WTC11 (cell line): Measurements from ENCODE around the gene FANCM.

Experiments
- ESRRA ChIP-seq: sonication (generic); formaldehyde crosslinking; IDR thresholded peaks from 2 replicates; pipeline ENCODE4 v1.8.1; 2022; ENCODE audit warnings: mild to moderate bottlenecking, missing genetic modification reagents, borderline replicate concordance
- NR1H2 ChIP-seq: sonication (generic); formaldehyde crosslinking; IDR thresholded peaks from 2 replicates; pipeline ENCODE4 v1.9.0; 2021; ENCODE audit warnings: mild to moderate bottlenecking, moderate library complexity, missing genetic modification reagents
- SP1 ChIP-seq: sonication (generic); formaldehyde crosslinking; conservative IDR thresholded peaks from 2 replicates; pipeline ENCODE4 v1.8.1; 2022; ENCODE audit warnings: missing genetic modification reagents
- TP53 ChIP-seq: sonication (generic); formaldehyde crosslinking; IDR thresholded peaks from 2 replicates; pipeline ENCODE4 v1.8.1; 2023; ENCODE audit warnings: mild to moderate bottlenecking, missing genetic modification reagents
- TF ChIP-seq, protein P1 (sequence below): fragments of 200-600 bp; IDR thresholded peaks from 2 replicates; pipeline ENCODE4 v1.8.0; 2022; ENCODE audit warnings: antibody characterized with exemption
- TF ChIP-seq, protein P2 (sequence below): sonication (generic); formaldehyde crosslinking; IDR thresholded peaks from 2 replicates; pipeline ENCODE4 v1.8.0; 2022; ENCODE audit warnings: missing genetic modification reagents
- TF ChIP-seq, protein P3 (sequence below): sonication (generic); formaldehyde crosslinking; IDR thresholded peaks from 2 replicates; pipeline ENCODE4 v1.8.0; 2022; ENCODE audit warnings: mild to moderate bottlenecking, missing genetic modification reagents

DNA sequence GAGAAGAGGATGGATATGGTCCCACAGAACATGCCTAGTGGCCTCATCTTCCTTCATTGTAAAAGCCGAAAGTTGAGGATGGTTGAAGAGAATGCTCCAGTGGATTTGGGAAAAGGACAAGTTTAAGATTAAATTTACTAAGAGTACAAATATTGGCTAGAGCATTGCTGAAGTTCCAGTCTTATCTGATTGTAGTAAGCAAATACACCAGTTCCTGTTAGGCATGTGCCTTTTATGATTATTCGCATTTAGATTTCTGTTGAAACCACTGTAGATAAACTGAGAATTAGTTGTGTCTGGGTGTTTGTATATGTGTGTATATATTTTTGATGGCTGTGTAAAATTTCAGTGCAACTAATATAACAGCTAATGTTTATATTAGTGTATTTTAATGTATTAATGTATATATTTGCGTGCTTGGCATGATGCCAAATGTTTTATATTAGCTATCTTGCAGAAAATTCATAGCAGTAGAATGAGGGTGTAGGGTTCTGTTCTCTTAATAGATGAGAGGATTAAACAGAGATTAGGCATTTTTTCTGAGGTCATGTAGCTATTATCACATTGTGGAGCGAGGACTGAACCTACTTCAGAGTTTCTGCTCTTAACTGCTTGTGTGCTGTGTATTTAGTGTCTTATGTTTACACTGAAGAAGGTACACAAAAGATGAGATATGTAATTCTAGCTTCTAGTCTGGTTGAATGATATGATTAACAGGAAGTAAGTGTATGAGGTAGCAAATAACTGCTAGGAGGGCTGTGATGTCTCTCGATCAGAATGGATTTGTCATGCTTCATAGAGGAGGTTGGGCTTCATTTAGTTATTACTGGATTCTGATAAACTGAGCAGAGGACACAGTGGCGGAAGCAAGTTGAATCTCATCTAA lies 22.6 kb upstream of the FANCM start:
- TF ChIP-seq SP1 (CRISPR knock-in tag) (no peak), TP53 (CRISPR knock-in tag) (no peak), NR1H2 (CRISPR knock-in tag) (no peak), ESRRA (CRISPR knock-in tag) (no peak)
- TF ChIP-seq, protein P1, sequence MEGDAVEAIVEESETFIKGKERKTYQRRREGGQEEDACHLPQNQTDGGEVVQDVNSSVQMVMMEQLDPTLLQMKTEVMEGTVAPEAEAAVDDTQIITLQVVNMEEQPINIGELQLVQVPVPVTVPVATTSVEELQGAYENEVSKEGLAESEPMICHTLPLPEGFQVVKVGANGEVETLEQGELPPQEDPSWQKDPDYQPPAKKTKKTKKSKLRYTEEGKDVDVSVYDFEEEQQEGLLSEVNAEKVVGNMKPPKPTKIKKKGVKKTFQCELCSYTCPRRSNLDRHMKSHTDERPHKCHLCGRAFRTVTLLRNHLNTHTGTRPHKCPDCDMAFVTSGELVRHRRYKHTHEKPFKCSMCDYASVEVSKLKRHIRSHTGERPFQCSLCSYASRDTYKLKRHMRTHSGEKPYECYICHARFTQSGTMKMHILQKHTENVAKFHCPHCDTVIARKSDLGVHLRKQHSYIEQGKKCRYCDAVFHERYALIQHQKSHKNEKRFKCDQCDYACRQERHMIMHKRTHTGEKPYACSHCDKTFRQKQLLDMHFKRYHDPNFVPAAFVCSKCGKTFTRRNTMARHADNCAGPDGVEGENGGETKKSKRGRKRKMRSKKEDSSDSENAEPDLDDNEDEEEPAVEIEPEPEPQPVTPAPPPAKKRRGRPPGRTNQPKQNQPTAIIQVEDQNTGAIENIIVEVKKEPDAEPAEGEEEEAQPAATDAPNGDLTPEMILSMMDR, result no peak
- TF ChIP-seq, protein P2, sequence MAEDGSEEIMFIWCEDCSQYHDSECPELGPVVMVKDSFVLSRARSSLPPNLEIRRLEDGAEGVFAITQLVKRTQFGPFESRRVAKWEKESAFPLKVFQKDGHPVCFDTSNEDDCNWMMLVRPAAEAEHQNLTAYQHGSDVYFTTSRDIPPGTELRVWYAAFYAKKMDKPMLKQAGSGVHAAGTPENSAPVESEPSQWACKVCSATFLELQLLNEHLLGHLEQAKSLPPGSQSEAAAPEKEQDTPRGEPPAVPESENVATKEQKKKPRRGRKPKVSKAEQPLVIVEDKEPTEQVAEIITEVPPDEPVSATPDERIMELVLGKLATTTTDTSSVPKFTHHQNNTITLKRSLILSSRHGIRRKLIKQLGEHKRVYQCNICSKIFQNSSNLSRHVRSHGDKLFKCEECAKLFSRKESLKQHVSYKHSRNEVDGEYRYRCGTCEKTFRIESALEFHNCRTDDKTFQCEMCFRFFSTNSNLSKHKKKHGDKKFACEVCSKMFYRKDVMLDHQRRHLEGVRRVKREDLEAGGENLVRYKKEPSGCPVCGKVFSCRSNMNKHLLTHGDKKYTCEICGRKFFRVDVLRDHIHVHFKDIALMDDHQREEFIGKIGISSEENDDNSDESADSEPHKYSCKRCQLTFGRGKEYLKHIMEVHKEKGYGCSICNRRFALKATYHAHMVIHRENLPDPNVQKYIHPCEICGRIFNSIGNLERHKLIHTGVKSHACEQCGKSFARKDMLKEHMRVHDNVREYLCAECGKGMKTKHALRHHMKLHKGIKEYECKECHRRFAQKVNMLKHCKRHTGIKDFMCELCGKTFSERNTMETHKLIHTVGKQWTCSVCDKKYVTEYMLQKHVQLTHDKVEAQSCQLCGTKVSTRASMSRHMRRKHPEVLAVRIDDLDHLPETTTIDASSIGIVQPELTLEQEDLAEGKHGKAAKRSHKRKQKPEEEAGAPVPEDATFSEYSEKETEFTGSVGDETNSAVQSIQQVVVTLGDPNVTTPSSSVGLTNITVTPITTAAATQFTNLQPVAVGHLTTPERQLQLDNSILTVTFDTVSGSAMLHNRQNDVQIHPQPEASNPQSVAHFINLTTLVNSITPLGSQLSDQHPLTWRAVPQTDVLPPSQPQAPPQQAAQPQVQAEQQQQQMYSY (CRISPR knock-in tag), result no peak
- TF ChIP-seq, protein P3, sequence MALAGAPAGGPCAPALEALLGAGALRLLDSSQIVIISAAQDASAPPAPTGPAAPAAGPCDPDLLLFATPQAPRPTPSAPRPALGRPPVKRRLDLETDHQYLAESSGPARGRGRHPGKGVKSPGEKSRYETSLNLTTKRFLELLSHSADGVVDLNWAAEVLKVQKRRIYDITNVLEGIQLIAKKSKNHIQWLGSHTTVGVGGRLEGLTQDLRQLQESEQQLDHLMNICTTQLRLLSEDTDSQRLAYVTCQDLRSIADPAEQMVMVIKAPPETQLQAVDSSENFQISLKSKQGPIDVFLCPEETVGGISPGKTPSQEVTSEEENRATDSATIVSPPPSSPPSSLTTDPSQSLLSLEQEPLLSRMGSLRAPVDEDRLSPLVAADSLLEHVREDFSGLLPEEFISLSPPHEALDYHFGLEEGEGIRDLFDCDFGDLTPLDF (CRISPR knock-in tag), result no peak
